SK-N-SH (cell line): ENCODE data around the gene ARHGAP40. TPM values are rescaled to one million over a fixed set of nuclear protein-coding genes. Genes with fewer than 3 reads are reported as not detected.

Experiments used
- CTCF ChIA-PET: fragments of 300-600, 350-600 bp; formaldehyde crosslinking; extraction: SDS; loops from one replicate; lab custom pipeline; 2021; lab: Yijun Ruan, JAX
- POLR2A ChIA-PET: fragments of 350-600 bp; sonication (Branson Sonifier 250); formaldehyde crosslinking; extraction: SDS; loops from one replicate; lab custom pipeline; 2020; ENCODE audit warnings: antibody characterized with exemption, inconsistent platforms; lab: Yijun Ruan, JAX
- DNase-seq: peaks from one replicate; pipeline ENCODE4 v3.0.0; 2012
- H2AFZ ChIP-seq: fragments of 200-600 bp; sonication (generic); 2 replicates; pipeline ENCODE4 v1.8.1; 2016; ENCODE audit warnings: antibody characterized with exemption, mild to moderate bottlenecking, low read depth
- H3F3A ChIP-seq: fragments of 200-600 bp; sonication (generic); replicated peaks from 2 replicates; pipeline ENCODE3; 2016; ENCODE audit warnings: antibody characterized with exemption, mild to moderate bottlenecking; ENCODE audit not compliant: insufficient read depth
- H3K27ac ChIP-seq, 2 experiments: fragments of 200-500 bp in 1 of 2; fragments of 200-600 bp in 1 of 2; sonication (Bioruptor generic) in 1 of 2; sonication (generic), shearing (Covaris generic) in 1 of 2; 2 replicates each; pipeline versions ENCODE4 v1.5.1 to v1.6.1; 2014 to 2016; ENCODE audit warnings: low read depth in 2 of 2, inconsistent platforms in 1 of 2, low read length in 1 of 2, mild to moderate bottlenecking in 1 of 2, mixed read lengths in 1 of 2
- H3K27me3 ChIP-seq: fragments of 200-600 bp; sonication (generic), shearing (Covaris generic); 2 replicates; pipeline ENCODE4 v1.6.1; 2016; ENCODE audit warnings: mixed run types; ENCODE audit not compliant: insufficient read depth
- H3K36me3 ChIP-seq, 2 experiments: fragments of 200-500 bp in 1 of 2; fragments of 200-600 bp in 1 of 2; sonication (Bioruptor generic) in 1 of 2; sonication (generic) in 1 of 2; replicated peaks in 1 of 2; 2 replicates each; pipeline versions ENCODE3 to v1.5.1; 2014 to 2016; ENCODE audit warnings: low read length in 1 of 2, mild to moderate bottlenecking in 1 of 2; ENCODE audit not compliant: insufficient read depth in 2 of 2, control insufficient read depth in 1 of 2
- H3K4me1 ChIP-seq, 2 experiments: fragments of 200-500 bp in 1 of 2; fragments of 200-600 bp in 1 of 2; sonication (Bioruptor generic) in 1 of 2; sonication (generic), shearing (Covaris generic) in 1 of 2; 2 replicates each; pipeline versions ENCODE4 v1.5.1 to v1.6.1; 2014 to 2016; ENCODE audit warnings: low read depth in 1 of 2, low read length in 1 of 2, mixed run types in 1 of 2; ENCODE audit not compliant: insufficient read depth in 2 of 2, control insufficient read depth in 1 of 2
- H3K4me2 ChIP-seq: fragments of 200-600 bp; sonication (generic), shearing (Covaris generic); 2 replicates; pipeline ENCODE4 v1.6.1; 2017; ENCODE audit warnings: mixed run types
- H3K4me3 ChIP-seq, 2 experiments: fragments of 200-500 bp in 1 of 2; fragments of 200-600 bp in 1 of 2; sonication (Bioruptor generic) in 1 of 2; sonication (generic), shearing (Covaris generic) in 1 of 2; 2 replicates each; pipeline versions ENCODE4 v1.5.1 to v1.8.1; 2014 to 2016; ENCODE audit warnings: low read depth in 2 of 2, inconsistent platforms in 1 of 2, low read length in 1 of 2, mild to moderate bottlenecking in 1 of 2, mixed read lengths in 1 of 2, moderate library complexity in 1 of 2
- H3K79me2 ChIP-seq: fragments of 200-600 bp; sonication (generic); 2 replicates; pipeline ENCODE4 v1.8.1; 2017; ENCODE audit warnings: mild to moderate bottlenecking; ENCODE audit not compliant: insufficient read depth
- H3K9ac ChIP-seq: fragments of 200-600 bp; sonication (generic); 2 replicates; pipeline ENCODE4 v1.6.1; 2017; ENCODE audit warnings: mixed run types
- H3K9me2 ChIP-seq: fragments of 200-600 bp; sonication (generic); 2 replicates; pipeline ENCODE4 v1.6.1; 2017; ENCODE audit warnings: mixed run types
- H3K9me3 ChIP-seq: fragments of 200-600 bp; sonication (generic); 2 replicates; pipeline ENCODE4 v1.6.1; 2017; ENCODE audit warnings: mixed run types, mild to moderate bottlenecking, moderate library complexity
- H4K20me1 ChIP-seq: fragments of 200-600 bp; sonication (generic); 2 replicates; pipeline ENCODE4 v1.6.1; 2017; ENCODE audit warnings: mild to moderate bottlenecking, mixed run types; ENCODE audit not compliant: insufficient read depth
- CHD2 ChIP-seq: fragments of 150-350 bp; IDR thresholded peaks from 2 replicates; pipeline ENCODE4 v1.6.1; 2018; ENCODE audit warnings: low read length; ENCODE audit not compliant: partially characterized antibody
- ELF1 ChIP-seq: IDR thresholded peaks from 2 replicates; pipeline ENCODE4 v1.4.0; 2012
- EP300 ChIP-seq, 2 experiments: IDR thresholded peaks; 2 replicates each; pipeline versions ENCODE4 v1.4.0 to v1.6.1; 2012; ENCODE audit warnings: borderline replicate concordance in 1 of 2, low read depth in 1 of 2, low read length in 1 of 2
- EZH2phosphoT487 ChIP-seq: fragments of 200-600 bp; sonication (generic); IDR thresholded peaks from 2 replicates; pipeline ENCODE4 v1.6.1; 2017; ENCODE audit warnings: low read depth, mixed run types, mild to moderate bottlenecking, antibody characterized with exemption, moderate library complexity, borderline replicate concordance
- FOSL2 ChIP-seq: IDR thresholded peaks from 2 replicates; pipeline ENCODE4 v1.4.0; 2012; ENCODE audit warnings: low read depth, mild to moderate bottlenecking, moderate library complexity, borderline replicate concordance
- FOXM1 ChIP-seq: IDR thresholded peaks from 2 replicates; pipeline ENCODE4 v1.4.0; 2012; ENCODE audit warnings: low read depth, mild to moderate bottlenecking
- GATA2 ChIP-seq: sonication (generic); formaldehyde crosslinking; IDR thresholded peaks from 2 replicates; pipeline ENCODE4 v1.5.0; 2020; ENCODE audit warnings: mild to moderate bottlenecking, missing genetic modification reagents
- JUND ChIP-seq: IDR thresholded peaks from 2 replicates; pipeline ENCODE4 v1.4.0; 2012
- MXI1 ChIP-seq: IDR thresholded peaks from 2 replicates; pipeline ENCODE4 v1.6.1; 2012; ENCODE audit warnings: mild to moderate bottlenecking, low read depth, low read length, improper control_type of control experiment
- POLR2AphosphoS5 ChIP-seq: IDR thresholded peaks from 2 replicates; pipeline ENCODE4 v1.6.1; 2012; ENCODE audit warnings: low read depth, low read length
- RCOR1 ChIP-seq: fragments of 150-350 bp; IDR thresholded peaks from 2 replicates; pipeline ENCODE4 v1.6.1; 2017; ENCODE audit warnings: antibody characterized with exemption, low read length
- RFX5 ChIP-seq: IDR thresholded peaks from 2 replicates; pipeline ENCODE4 v1.6.1; 2012; ENCODE audit warnings: mild to moderate bottlenecking, improper control_type of control experiment, low read length
- SIN3A ChIP-seq: IDR thresholded peaks from 2 replicates; pipeline ENCODE4 v1.6.1; 2012; ENCODE audit warnings: low read depth, mild to moderate bottlenecking, low read length, moderate library complexity, borderline replicate concordance
- TAF1 ChIP-seq: IDR thresholded peaks from 2 replicates; pipeline ENCODE4 v1.6.1; 2012; ENCODE audit warnings: low read depth, mild to moderate bottlenecking, low read length, moderate library complexity, borderline replicate concordance
- TCF12 ChIP-seq: IDR thresholded peaks from 2 replicates; pipeline ENCODE4 v1.4.0; 2012
- TEAD4 ChIP-seq: IDR thresholded peaks from 2 replicates; pipeline ENCODE4 v1.4.0; 2012; ENCODE audit warnings: mild to moderate bottlenecking, borderline replicate concordance; ENCODE audit not compliant: insufficient read depth
- WGBS: methylation state at CpG from one replicate; pipeline ENCODE4 v1.1.6; 2017; ENCODE audit warnings: low lambda C conversion rate; 5-methylcytosine and 5-hydroxymethylcytosine counted together
- polyA plus RNA-seq, 3 experiments: library from polyadenylated mRNA; depleted of rRNA; stranded (reverse); fragments of >200 nt; gene quantifications; 2 replicates each; pipeline ENCODE4 v1.2.3, GENCODE V29; 2012
- TF ChIP-seq, protein P1 (sequence below): fragments of 200-600 bp; sonication (generic); IDR thresholded peaks from 2 replicates; pipeline ENCODE4 v1.6.1; 2017; ENCODE audit warnings: antibody characterized with exemption, mild to moderate bottlenecking, moderate library complexity
- TF ChIP-seq, protein P2 (sequence below): IDR thresholded peaks from 2 replicates; pipeline ENCODE4 v1.4.0; 2012; ENCODE audit warnings: low read depth, borderline replicate concordance
- TF ChIP-seq, protein P3 (sequence below): fragments of 150-350 bp; IDR thresholded peaks from 2 replicates; pipeline ENCODE4 v1.6.1; 2017; ENCODE audit warnings: antibody characterized with exemption, low read length, low read depth, borderline replicate concordance

The ARHGAP40 gene
- polyA plus RNA-seq, 1 of the 3 experiments (the other 2 are of a cell fraction) = 0.02 TPM

DNA sequence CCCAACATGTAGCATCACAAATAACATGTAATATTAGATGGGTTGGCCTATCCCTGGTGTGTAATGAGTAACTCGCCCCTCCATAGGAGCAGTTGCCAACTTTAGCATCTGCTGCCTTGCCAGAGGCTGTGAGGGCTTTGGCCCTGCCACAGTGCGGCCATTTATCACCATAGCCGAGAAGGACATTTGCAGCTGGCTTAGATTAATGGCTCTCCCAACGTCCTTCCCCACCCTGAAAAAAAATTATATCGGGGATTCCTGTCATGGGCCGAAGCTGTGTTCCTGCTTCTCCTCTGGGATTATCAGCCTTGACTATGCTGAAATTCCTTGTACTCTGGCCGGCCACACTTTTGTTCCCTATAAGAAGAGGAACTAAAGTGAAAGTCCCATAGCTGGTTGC lies 28.2 kb upstream of the ARHGAP40 start:
- Histone ChIP-seq H3K79me2 (no peaks in the 10 kb centered on the region), H3K4me3 (no peak overlapping the region), H3K9me3 (no peaks in the 10 kb centered on the region), H3K27me3 (no peaks in the 10 kb centered on the region), H3K4me1 (peaks cover 0 to 9% of the 10 kb centered on the region in 2 experiments; a peak in 1 of 4 replicates), H2AFZ (no peak overlapping the region), H3K36me3 (peaks cover 69 to 83% of the 10 kb centered on the region in 2 experiments), H3K27ac (peak overlapping the region in 1 of 2 experiments; percentile 39; a peak in 2 of 4 replicates), H3K9ac (no peak overlapping the region), H3F3A (no peaks in the 10 kb centered on the region), H4K20me1 (no peaks in the 10 kb centered on the region), H3K4me2 (no peak overlapping the region), H3K9me2 (no peaks in the 10 kb centered on the region)
- 96% methylated on average over 4 of the region's 7 CpGs for WGBS
- TF ChIP-seq RCOR1 (peak; percentile 45; the same call in 1 of the 2 replicates), FOSL2 (no peak), CHD2 (peak; percentile 36), EP300 (IDR thresholded peaks at IDR 0.05; ENCODE audit: borderline replicate concordance in 1 of 2, low read depth in 1 of 2, low read length in 1 of 2) (peak in 1 of 2 experiments; percentile 50; a peak in 1 of 4 replicates)
- DNase-seq = no peak
- ChIA-PET POLR2A (no interaction called here), CTCF (no interaction called here)

DNA sequence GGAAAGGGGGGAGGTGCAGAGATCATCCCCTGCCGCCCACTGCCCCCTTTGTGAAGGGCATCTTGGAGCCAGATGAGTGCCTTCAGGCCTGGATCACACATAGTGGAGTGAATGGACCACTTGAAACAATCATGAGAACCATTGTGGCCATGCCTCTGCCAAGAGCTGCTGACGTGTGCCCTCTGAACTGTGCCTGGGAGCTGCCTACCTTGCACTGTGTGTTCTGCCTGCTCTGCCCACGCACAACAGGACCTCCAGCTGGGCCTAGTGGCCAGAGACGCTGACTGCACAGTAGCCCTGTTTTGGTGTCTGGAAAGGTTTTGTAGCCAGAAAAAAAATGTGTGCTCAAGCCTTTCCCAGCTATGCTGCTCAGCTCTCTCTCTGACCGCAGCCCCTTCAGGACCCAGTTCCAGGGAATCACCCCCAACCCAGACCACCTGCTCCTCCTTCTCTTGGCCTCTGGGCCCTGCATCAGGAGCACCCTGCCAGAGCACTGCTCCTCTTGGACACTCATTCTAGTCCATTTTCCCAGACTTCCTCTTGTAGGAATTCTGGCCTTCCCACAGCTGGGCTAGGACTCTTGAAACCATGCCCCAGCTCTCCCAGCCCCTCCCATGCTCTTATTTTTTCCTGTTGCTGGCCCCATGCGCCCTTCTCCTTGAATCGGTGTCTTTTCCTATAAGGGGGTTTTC lies 22.2 kb upstream of the ARHGAP40 start:
- H3K27ac ChIP-seq = peak overlapping the region in 1 of 2 experiments; percentile 60; a peak in 1 of 4 replicates
- no peak overlapping the region for H2AFZ ChIP-seq
- no peak for DNase-seq
- TF ChIP-seq, protein P1, sequence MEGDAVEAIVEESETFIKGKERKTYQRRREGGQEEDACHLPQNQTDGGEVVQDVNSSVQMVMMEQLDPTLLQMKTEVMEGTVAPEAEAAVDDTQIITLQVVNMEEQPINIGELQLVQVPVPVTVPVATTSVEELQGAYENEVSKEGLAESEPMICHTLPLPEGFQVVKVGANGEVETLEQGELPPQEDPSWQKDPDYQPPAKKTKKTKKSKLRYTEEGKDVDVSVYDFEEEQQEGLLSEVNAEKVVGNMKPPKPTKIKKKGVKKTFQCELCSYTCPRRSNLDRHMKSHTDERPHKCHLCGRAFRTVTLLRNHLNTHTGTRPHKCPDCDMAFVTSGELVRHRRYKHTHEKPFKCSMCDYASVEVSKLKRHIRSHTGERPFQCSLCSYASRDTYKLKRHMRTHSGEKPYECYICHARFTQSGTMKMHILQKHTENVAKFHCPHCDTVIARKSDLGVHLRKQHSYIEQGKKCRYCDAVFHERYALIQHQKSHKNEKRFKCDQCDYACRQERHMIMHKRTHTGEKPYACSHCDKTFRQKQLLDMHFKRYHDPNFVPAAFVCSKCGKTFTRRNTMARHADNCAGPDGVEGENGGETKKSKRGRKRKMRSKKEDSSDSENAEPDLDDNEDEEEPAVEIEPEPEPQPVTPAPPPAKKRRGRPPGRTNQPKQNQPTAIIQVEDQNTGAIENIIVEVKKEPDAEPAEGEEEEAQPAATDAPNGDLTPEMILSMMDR = no peak
- TF ChIP-seq EP300 (IDR thresholded peaks at IDR 0.05; ENCODE audit: borderline replicate concordance in 1 of 2, low read depth in 1 of 2, low read length in 1 of 2) (no peak), TEAD4 (no peak), MXI1 (no peak), TCF12 (no peak), POLR2AphosphoS5 (no peak), ELF1 (no peak), CHD2 (no peak), JUND (no peak), GATA2 (CRISPR knock-in tag) (no peak), EZH2phosphoT487 (no peak), TAF1 (no peak), RFX5 (no peak), FOSL2 (no peak), FOXM1 (no peak), RCOR1 (no peak), SIN3A (no peak)
- TF ChIP-seq, protein P2, sequence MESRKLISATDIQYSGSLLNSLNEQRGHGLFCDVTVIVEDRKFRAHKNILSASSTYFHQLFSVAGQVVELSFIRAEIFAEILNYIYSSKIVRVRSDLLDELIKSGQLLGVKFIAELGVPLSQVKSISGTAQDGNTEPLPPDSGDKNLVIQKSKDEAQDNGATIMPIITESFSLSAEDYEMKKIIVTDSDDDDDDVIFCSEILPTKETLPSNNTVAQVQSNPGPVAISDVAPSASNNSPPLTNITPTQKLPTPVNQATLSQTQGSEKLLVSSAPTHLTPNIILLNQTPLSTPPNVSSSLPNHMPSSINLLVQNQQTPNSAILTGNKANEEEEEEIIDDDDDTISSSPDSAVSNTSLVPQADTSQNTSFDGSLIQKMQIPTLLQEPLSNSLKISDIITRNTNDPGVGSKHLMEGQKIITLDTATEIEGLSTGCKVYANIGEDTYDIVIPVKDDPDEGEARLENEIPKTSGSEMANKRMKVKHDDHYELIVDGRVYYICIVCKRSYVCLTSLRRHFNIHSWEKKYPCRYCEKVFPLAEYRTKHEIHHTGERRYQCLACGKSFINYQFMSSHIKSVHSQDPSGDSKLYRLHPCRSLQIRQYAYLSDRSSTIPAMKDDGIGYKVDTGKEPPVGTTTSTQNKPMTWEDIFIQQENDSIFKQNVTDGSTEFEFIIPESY = no peak
- TF ChIP-seq, protein P3, sequence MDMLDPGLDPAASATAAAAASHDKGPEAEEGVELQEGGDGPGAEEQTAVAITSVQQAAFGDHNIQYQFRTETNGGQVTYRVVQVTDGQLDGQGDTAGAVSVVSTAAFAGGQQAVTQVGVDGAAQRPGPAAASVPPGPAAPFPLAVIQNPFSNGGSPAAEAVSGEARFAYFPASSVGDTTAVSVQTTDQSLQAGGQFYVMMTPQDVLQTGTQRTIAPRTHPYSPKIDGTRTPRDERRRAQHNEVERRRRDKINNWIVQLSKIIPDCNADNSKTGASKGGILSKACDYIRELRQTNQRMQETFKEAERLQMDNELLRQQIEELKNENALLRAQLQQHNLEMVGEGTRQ = no peak
- TF ChIP-seq, all 33 proteins: peak for 0
- no peaks in the 10 kb centered on the region for H3K79me2 ChIP-seq
- POLR2A ChIA-PET = interaction anchor here (0.5 kb wide), 1 partner anchor 59 kb away, joined by 3 read pairs; no protein-coding TSS in a partner anchor
- no peak overlapping the region for H3K9ac ChIP-seq
- H3K4me2 ChIP-seq = no peak overlapping the region
- H3K4me3 ChIP-seq = no peak overlapping the region
- H3K27me3 ChIP-seq = no peaks in the 10 kb centered on the region
- no peaks in the 10 kb centered on the region for H3K9me2 ChIP-seq
- CTCF ChIA-PET = interaction anchor here (1.1 to 1.4 kb wide), 2 partner anchors 25 to 34 kb away, joined by 3 to 6 read pairs; no protein-coding TSS in a partner anchor
- H4K20me1 ChIP-seq = no peaks in the 10 kb centered on the region
- no peaks in the 10 kb centered on the region for H3K9me3 ChIP-seq
- H3F3A ChIP-seq = no peaks in the 10 kb centered on the region
- 67% methylated on average over 7 of the region's 7 CpGs for WGBS
- H3K4me1 ChIP-seq = peaks cover 0 to 34% of the 10 kb centered on the region in 2 experiments; a peak in 1 of 4 replicates
- H3K36me3 ChIP-seq = peaks cover 21 to 34% of the 10 kb centered on the region in 2 experiments
